Stimulated activated memory B cell treated with anti-CD40 and anti-IgM and Interleukin-4, amounts not matched to agents 10 μg/mL and 1 μg/mL and 100 μg/mL, for 72 hours (primary cell): ENCODE results near the gene PDS5B.
"Not testable (repeated sequence)": the region's sequence is repeated elsewhere in the genome, so short reads cannot be mapped to it uniquely, and the experiment has no call there.

Source experiments
- ATAC-seq: fragments of 150-1000 bp; cut with Tn5 transposase; 2 replicates; pipeline ENCODE4 v1.10.0; 2021
- H3K27ac Mint-ChIP-seq: one replicate; pipeline ENCODE4 v1.8.0; 2022; ENCODE audit warnings: mild to moderate bottlenecking, mixed read lengths
- H3K27me3 Mint-ChIP-seq: one replicate; pipeline ENCODE4 v1.8.0; 2022; ENCODE audit warnings: mixed read lengths
- H3K36me3 Mint-ChIP-seq: one replicate; pipeline ENCODE4 v1.8.0; 2022; ENCODE audit warnings: mixed read lengths
- H3K4me1 Mint-ChIP-seq: one replicate; pipeline ENCODE4 v1.8.0; 2022; ENCODE audit warnings: mixed read lengths
- H3K4me3 Mint-ChIP-seq: one replicate; pipeline ENCODE4 v1.8.0; 2022; ENCODE audit warnings: mild to moderate bottlenecking, moderate library complexity, mixed read lengths
- H3K9me3 Mint-ChIP-seq: one replicate; pipeline ENCODE4 v1.8.0; 2022; ENCODE audit warnings: mixed read lengths

The PDS5B gene

DNA sequence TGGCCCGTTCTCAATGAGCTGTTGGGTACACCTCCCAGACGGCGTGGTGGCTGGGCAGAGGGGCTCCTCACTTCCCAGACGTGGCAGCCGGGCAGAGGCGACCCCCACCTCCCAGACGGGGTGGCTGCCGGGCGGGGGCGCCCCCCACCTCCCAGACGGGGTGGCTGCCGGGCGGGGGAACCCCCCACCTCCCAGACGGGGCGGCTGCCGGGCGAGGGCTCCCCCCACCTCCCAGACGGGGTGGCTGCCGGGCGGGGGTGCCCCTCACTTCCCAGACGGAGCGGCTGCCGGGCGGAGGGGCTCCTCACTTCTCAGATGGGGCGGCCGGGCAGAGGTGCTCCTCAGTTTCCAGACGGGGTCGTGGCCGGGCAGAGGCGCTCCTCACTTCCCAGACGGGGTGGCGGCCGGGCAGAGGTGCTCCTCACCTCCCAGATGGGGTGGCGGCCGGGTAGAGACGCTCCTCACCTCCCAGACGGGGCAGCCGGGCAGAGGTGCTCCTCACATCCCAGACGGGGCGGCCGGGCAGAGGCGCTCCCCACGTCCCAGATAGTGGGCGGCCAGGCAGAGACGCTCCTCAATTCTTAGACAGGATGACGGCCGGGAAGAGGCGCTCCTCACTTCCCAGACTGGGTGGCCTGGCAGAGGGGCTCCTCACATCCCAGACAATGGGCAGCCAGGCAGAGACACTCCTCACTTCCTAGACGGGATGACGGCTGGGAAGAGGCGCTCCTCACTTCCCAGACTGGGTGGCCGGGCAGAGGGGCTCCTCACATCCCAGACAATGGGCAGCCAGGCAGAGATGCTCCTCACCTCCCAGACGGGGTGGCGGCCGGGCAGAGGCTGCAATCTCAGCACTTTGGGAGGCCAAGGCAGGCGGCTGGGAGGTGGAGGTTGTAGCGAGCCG lies 135.1 kb downstream of the PDS5B start:
- H3K9me3 Mint-ChIP-seq, H3K27ac Mint-ChIP-seq, ATAC-seq, H3K27me3 Mint-ChIP-seq, H3K4me3 Mint-ChIP-seq: not testable (repeated sequence)
- Mint-ChIP-seq H3K36me3 (peaks cover 48% of the 10 kb centered on the region), H3K4me1 (peaks cover 10% of the 10 kb centered on the region)

GRCh38 chr13:32722340-32722739 lies 136.1 kb downstream of the PDS5B start:
- ATAC-seq: no peak
- no peaks in the 10 kb centered on the region for H3K27me3 Mint-ChIP-seq
- no peak overlapping the region for H3K27ac Mint-ChIP-seq
- no peak overlapping the region for H3K4me3 Mint-ChIP-seq
- H3K36me3 Mint-ChIP-seq: peaks cover 50% of the 10 kb centered on the region
- H3K9me3 Mint-ChIP-seq: no peaks in the 10 kb centered on the region
- H3K4me1 Mint-ChIP-seq: peaks cover 14% of the 10 kb centered on the region

DNA sequence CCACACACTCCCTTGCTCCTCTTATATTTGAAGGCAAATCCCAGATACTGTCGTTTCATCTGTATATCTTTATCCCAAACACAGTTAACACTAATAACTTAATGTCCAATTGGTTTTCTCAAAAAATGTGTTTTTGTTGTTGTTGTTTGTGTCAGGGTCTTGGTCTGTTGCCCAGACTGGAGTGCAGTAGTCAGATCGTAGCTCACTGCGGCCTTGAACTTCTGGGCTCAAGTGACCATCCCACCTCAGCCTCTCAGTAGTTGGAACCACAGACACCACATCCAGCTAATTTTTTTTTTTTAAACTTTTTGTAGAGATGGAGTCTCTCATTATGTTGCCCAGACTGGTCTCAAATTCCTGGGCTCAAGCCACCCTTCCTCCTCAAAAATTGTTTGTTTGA lies 137.7 kb downstream of the PDS5B start:
- H3K4me1 Mint-ChIP-seq: peaks cover 14% of the 10 kb centered on the region
- ATAC-seq: no peak
- no peak overlapping the region for H3K4me3 Mint-ChIP-seq
- no peaks in the 10 kb centered on the region for H3K27me3 Mint-ChIP-seq
- no peaks in the 10 kb centered on the region for H3K9me3 Mint-ChIP-seq
- peaks cover 65% of the 10 kb centered on the region for H3K36me3 Mint-ChIP-seq
- no peak overlapping the region for H3K27ac Mint-ChIP-seq

DNA sequence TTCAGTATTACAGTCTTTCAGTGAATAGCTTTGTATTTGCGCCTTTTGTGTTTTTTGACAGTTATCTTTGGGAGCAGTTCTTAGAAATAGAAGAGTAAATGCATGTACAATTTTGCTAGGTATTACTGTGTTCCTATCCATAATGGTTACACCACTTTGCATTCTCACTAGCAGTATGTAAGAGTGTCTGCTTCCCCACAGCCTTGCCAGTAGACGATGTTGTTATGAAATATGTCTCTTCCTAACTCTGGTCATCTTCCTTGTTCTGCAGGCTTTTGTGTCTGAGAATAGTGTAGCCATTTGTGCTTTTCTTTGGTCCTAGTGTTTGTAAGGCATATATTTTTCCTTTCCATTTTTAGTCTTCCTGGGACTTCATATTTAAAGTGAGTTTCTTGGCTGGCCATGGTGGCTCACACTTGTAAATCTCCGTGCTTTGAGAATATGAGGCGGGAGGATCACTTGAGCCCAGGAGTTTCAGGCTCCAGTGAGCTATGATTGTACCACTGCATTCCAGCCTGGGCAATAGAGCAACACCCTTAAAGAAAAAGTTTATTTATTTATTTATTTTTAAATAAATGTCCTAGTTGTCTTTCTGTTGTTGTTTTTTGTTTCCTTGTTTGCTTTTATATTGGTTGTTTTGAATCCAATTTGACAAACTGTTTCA lies 140.3 kb downstream of the PDS5B start:
- no peak for ATAC-seq
- no peaks in the 10 kb centered on the region for H3K9me3 Mint-ChIP-seq
- H3K4me1 Mint-ChIP-seq: peaks cover 29% of the 10 kb centered on the region
- no peak overlapping the region for H3K4me3 Mint-ChIP-seq
- no peak overlapping the region for H3K27ac Mint-ChIP-seq
- H3K36me3 Mint-ChIP-seq: peaks cover 80% of the 10 kb centered on the region
- no peaks in the 10 kb centered on the region for H3K27me3 Mint-ChIP-seq

GRCh38 chr13:32728327-32728726 lies 142.1 kb downstream of the PDS5B start:
- H3K36me3 Mint-ChIP-seq: peaks cover 67% of the 10 kb centered on the region
- H3K4me3 Mint-ChIP-seq: no peak overlapping the region
- no peak overlapping the region for H3K27ac Mint-ChIP-seq
- H3K27me3 Mint-ChIP-seq: no peaks in the 10 kb centered on the region
- H3K9me3 Mint-ChIP-seq: no peaks in the 10 kb centered on the region
- H3K4me1 Mint-ChIP-seq: peaks cover 20% of the 10 kb centered on the region
- ATAC-seq: no peak

- not testable (repeated sequence) for H3K27me3 Mint-ChIP-seq, H3K4me3 Mint-ChIP-seq, H3K27ac Mint-ChIP-seq, H3K9me3 Mint-ChIP-seq, ATAC-seq
- Mint-ChIP-seq H3K36me3 (peaks cover 63% of the 10 kb centered on the region), H3K4me1 (peaks cover 20% of the 10 kb centered on the region)
Observed at GRCh38 chr13:32729097-32729496, 142.8 kb downstream of the PDS5B start.

- peaks cover 55% of the 10 kb centered on the region for H3K36me3 Mint-ChIP-seq
- no peaks in the 10 kb centered on the region for H3K27me3 Mint-ChIP-seq
- no peak for ATAC-seq
- H3K4me1 Mint-ChIP-seq: peaks cover 23% of the 10 kb centered on the region
- no peak overlapping the region for H3K4me3 Mint-ChIP-seq
- no peak overlapping the region for H3K27ac Mint-ChIP-seq
- H3K9me3 Mint-ChIP-seq: no peaks in the 10 kb centered on the region
Observed at GRCh38 chr13:32731074-32731473, 144.8 kb downstream of the PDS5B start.

DNA sequence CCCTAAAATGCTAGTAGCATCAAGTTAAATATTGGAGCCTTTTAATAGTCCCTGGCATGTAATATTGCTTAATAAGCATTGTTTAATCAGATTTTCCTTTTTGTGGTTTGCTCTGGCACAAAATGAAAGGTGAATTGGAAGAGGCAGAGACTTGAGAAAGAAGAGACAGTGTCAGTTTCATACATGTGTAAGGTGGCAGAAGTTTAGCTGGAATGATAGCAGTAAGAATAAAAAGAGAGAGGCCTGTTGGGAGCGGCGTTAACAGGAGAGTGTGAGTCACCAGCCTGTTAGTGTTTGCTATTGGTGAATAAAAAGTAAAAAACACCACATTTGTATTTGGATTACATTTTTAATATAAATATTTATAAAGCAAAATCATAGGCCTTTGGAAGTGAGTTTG lies 145.3 kb downstream of the PDS5B start:
- peaks cover 28% of the 10 kb centered on the region for H3K4me1 Mint-ChIP-seq
- no peak for ATAC-seq
- H3K36me3 Mint-ChIP-seq: peaks cover 50% of the 10 kb centered on the region
- H3K27me3 Mint-ChIP-seq: no peaks in the 10 kb centered on the region
- H3K4me3 Mint-ChIP-seq: no peak overlapping the region
- H3K27ac Mint-ChIP-seq: no peak overlapping the region
- H3K9me3 Mint-ChIP-seq: no peaks in the 10 kb centered on the region

- no peak overlapping the region for H3K4me3 Mint-ChIP-seq
- peaks cover 41% of the 10 kb centered on the region for H3K36me3 Mint-ChIP-seq
- no peak for ATAC-seq
- H3K27me3 Mint-ChIP-seq: no peaks in the 10 kb centered on the region
- H3K27ac Mint-ChIP-seq: no peak overlapping the region
- H3K4me1 Mint-ChIP-seq: peaks cover 38% of the 10 kb centered on the region
- no peaks in the 10 kb centered on the region for H3K9me3 Mint-ChIP-seq
Observed at GRCh38 chr13:32733690-32734089, 147.4 kb downstream of the PDS5B start.

DNA sequence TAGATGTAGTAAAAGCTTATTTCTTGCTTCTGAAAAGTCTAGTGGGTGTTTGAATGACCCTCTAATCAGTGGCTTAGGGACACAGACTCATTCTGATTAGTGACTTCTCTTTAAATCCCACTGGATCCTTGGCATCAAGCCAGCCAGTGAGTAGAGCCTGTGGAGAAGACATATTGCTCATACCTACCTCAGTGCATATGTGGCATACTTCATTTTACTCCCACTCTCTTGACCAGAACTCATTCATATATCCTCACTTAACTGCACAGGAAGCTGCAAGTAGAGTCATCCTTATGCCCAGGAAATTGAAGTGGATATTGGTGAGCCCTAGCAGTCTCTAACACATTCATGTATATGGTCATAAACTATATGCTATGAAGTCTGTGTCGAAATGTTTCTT lies 148.3 kb downstream of the PDS5B start:
- no peak for ATAC-seq
- Mint-ChIP-seq H3K27me3 (no peaks in the 10 kb centered on the region), H3K27ac (no peak overlapping the region), H3K9me3 (no peaks in the 10 kb centered on the region), H3K4me3 (no peak overlapping the region), H3K4me1 (peaks cover 38% of the 10 kb centered on the region), H3K36me3 (peaks cover 37% of the 10 kb centered on the region)

DNA sequence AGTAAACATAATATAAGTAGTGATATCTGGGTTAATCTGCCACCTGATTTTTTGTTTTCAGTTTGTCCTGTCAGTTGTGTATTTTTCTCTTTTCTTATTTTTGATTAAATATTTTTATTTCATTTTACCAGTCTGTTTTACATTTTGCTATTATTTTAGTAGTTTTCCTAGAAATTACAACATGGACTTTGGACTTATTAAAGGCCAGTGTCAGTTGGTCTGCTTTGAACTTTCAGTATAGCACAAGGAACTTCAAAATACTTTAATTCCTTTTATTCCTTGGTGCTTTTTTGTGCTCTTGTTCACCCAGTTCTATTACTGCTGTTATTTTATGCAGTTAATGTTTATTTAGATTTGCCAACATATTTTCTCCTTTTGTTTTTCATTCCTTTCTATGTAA lies 149.6 kb downstream of the PDS5B start:
- no peaks in the 10 kb centered on the region for H3K9me3 Mint-ChIP-seq
- peaks cover 36% of the 10 kb centered on the region for H3K36me3 Mint-ChIP-seq
- no peak for ATAC-seq

DNA sequence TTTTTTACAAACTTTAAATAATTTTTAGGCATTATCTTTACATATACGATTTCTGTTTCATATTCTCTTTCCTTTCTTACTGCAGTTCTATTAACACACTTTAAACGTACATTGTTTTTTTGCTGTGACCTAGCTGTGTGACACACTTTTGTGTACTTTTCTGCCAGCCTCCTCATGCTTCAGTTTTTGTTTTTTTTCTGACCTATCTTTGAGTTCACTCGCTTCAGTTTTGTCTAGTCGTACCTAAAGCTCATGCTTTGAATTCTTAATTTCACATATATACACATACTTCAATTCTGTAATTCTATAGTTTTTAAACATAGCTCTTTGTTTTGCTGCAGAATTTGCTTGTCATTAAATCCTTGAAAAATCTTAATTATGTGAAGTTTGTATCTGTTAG lies 150.4 kb downstream of the PDS5B start:
- Mint-ChIP-seq H3K36me3 (peaks cover 28% of the 10 kb centered on the region), H3K4me3 (peak overlapping the region; percentile 73), H3K9me3 (no peaks in the 10 kb centered on the region), H3K27ac (peak overlapping the region; percentile 78), H3K27me3 (no peaks in the 10 kb centered on the region), H3K4me1 (peaks cover 23% of the 10 kb centered on the region)
- ATAC-seq: no peak

More for the DNA sequence above, 149.6 kb downstream of the PDS5B start:
- Mint-ChIP-seq H3K4me3 (no peak overlapping the region), H3K4me1 (peaks cover 30% of the 10 kb centered on the region), H3K27me3 (no peaks in the 10 kb centered on the region), H3K27ac (peak overlapping the region; percentile 78)

- no peaks in the 10 kb centered on the region for H3K27me3 Mint-ChIP-seq
- peaks cover 28% of the 10 kb centered on the region for H3K36me3 Mint-ChIP-seq
- no peak for ATAC-seq
- H3K4me3 Mint-ChIP-seq: peak overlapping the region; percentile 73
- peak overlapping the region; percentile 78 for H3K27ac Mint-ChIP-seq
- no peaks in the 10 kb centered on the region for H3K9me3 Mint-ChIP-seq
- peaks cover 23% of the 10 kb centered on the region for H3K4me1 Mint-ChIP-seq
Observed at GRCh38 chr13:32737111-32737571, 150.9 kb downstream of the PDS5B start.

DNA sequence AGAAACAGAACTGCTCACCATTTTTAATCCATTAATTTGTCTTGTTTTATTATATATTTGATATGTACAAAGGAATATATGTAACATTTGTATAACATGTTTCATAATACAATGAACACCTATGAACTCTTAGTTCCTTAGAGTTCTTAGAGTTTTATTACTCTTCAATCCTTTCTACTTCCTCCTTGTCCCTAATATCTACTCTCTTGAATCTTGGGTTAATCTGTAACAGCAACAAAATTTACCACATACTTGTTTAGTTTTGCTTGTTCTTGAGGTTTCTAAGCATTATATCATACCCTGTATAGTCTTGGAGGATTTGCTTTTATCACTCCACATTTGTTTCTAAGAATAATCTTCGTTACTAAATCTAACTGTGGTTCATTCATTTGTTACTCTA lies 151.4 kb downstream of the PDS5B start:
- H3K9me3 Mint-ChIP-seq: no peaks in the 10 kb centered on the region
- H3K4me1 Mint-ChIP-seq: peaks cover 23% of the 10 kb centered on the region
- H3K27me3 Mint-ChIP-seq: no peaks in the 10 kb centered on the region
- H3K36me3 Mint-ChIP-seq: peaks cover 28% of the 10 kb centered on the region
- ATAC-seq: no peak
- H3K4me3 Mint-ChIP-seq: peak overlapping the region; percentile 73
- H3K27ac Mint-ChIP-seq: peak overlapping the region; percentile 78

- H3K27me3 Mint-ChIP-seq: no peaks in the 10 kb centered on the region
- H3K27ac Mint-ChIP-seq: no peak overlapping the region
- no peaks in the 10 kb centered on the region for H3K9me3 Mint-ChIP-seq
- no peaks in the 10 kb centered on the region for H3K4me1 Mint-ChIP-seq
- H3K4me3 Mint-ChIP-seq: no peak overlapping the region
- no peak for ATAC-seq
- peaks cover 44% of the 10 kb centered on the region for H3K36me3 Mint-ChIP-seq
Observed at GRCh38 chr13:32745509-32745908, 159.3 kb downstream of the PDS5B start.

- ATAC-seq: no peak
- H3K9me3 Mint-ChIP-seq: no peaks in the 10 kb centered on the region
- no peak overlapping the region for H3K4me3 Mint-ChIP-seq
- H3K4me1 Mint-ChIP-seq: peaks cover 6% of the 10 kb centered on the region
- H3K27me3 Mint-ChIP-seq: no peaks in the 10 kb centered on the region
- peaks cover 51% of the 10 kb centered on the region for H3K36me3 Mint-ChIP-seq
- no peak overlapping the region for H3K27ac Mint-ChIP-seq
Observed at GRCh38 chr13:32746474-32746873, 160.2 kb downstream of the PDS5B start.
